Lower lobe of right lung (tissue), 2 donors: ENCODE results near the gene PAX7. TPM values are rescaled to one million over a fixed set of nuclear protein-coding genes. Genes with fewer than 3 reads are reported as not detected.
"Not testable (repeated sequence)": the region's sequence is repeated elsewhere in the genome, so short reads cannot be mapped to it uniquely, and the experiment has no call there.

Source experiments
- ATAC-seq, 2 donors: fragments of 200-7000 bp; cut with Tn5 transposase; one replicate each; pipeline ENCODE4 v1.9.1; 2020 to 2022; ENCODE audit warnings: mild to moderate bottlenecking in 2 of 2, moderate library complexity in 2 of 2
- DNase-seq: peaks from one replicate; pipeline ENCODE4 v3.0.0-alpha.2; 2020
- H3K27ac ChIP-seq: fragments of 200-600 bp; one replicate; pipeline ENCODE4 v1.8.0; 2022
- H3K27me3 ChIP-seq: fragments of 200-600 bp; one replicate; pipeline ENCODE4 v1.8.0; 2022; ENCODE audit warnings: low read depth
- H3K36me3 ChIP-seq: fragments of 200-600 bp; one replicate; pipeline ENCODE4 v1.8.0; 2022; ENCODE audit warnings: mild to moderate bottlenecking
- H3K4me1 ChIP-seq: fragments of 200-600 bp; one replicate; pipeline ENCODE4 v1.8.0; 2022
- H3K4me3 ChIP-seq: fragments of 200-600 bp; one replicate; pipeline ENCODE4 v1.8.0; 2022; ENCODE audit warnings: mild to moderate bottlenecking
- H3K9me3 ChIP-seq: fragments of 200-600 bp; one replicate; pipeline ENCODE4 v1.8.0; 2022
- intact Hi-C: fragments of 100-400 bp; cut with DNase I; formaldehyde crosslinking; loops from one replicate; pipeline ENCODE4 v1.11.0; 2022
- total RNA-seq: library from RNA; stranded (reverse); fragmentation: NEBNext Ultra II Directional; extraction: Animal tissue kit (Norgen Biotek cat#: 25700); gene quantifications from one replicate; pipeline ENCODE4 v1.2.1, GENCODE V29; 2021
- TF ChIP-seq, protein P1 (sequence below): fragments of 200-600 bp; IDR thresholded peaks from one replicate; pipeline ENCODE4 v1.8.0; 2022; ENCODE audit warnings: antibody characterized with exemption, mild to moderate bottlenecking
- donor health status: DM: no; HTN: yes; CAD: no; lungs with severe emphysema.

PAX7 gene
- total RNA-seq, 1 donor from 2014 or later, result not detected

DNA sequence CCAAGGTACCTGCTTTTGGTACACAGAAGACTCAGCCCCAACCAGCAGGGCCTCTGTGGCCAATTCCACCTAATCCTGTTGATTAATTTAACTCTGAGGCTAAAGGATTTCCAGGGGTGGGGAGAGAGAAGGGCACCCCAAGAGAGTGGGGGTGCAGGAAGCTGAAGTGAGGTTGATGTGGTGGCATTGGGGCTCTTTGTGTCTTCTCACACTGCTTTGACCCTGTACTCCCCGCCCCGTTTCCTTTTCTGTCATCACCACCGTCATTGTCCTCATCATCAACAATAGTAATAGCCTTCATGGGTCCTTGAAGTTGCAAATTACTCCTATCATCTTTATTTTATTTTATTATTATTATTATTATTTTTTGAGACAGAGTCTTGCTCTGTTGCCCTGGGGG is 55.9 kb downstream of the PAX7 start:
- ATAC-seq, result no peak
- TF ChIP-seq, protein P1, sequence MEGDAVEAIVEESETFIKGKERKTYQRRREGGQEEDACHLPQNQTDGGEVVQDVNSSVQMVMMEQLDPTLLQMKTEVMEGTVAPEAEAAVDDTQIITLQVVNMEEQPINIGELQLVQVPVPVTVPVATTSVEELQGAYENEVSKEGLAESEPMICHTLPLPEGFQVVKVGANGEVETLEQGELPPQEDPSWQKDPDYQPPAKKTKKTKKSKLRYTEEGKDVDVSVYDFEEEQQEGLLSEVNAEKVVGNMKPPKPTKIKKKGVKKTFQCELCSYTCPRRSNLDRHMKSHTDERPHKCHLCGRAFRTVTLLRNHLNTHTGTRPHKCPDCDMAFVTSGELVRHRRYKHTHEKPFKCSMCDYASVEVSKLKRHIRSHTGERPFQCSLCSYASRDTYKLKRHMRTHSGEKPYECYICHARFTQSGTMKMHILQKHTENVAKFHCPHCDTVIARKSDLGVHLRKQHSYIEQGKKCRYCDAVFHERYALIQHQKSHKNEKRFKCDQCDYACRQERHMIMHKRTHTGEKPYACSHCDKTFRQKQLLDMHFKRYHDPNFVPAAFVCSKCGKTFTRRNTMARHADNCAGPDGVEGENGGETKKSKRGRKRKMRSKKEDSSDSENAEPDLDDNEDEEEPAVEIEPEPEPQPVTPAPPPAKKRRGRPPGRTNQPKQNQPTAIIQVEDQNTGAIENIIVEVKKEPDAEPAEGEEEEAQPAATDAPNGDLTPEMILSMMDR, result no peak

DNA sequence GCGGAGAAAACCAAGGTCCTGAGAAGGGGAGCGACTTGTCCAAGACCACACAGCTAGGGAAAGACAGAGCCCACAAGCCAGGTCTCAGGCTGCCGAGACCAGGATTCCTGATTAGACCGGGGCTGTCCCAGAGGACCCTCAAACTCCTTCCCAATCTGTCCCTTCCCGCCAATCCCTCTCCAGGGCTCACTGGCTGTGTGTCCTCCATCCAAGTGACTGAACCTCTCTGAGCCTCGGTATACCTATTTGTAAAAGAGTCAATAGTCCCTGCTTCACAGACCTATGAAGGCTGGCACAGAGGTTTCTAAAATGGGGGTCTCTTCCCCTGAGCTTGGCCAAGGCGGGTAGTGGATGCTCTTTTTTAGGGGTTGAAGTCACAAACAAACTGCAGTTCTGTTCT is 56.6 kb downstream of the PAX7 start:
- Histone ChIP-seq H3K36me3 (no peaks in the 10 kb centered on the region), H3K9me3 (no peaks in the 10 kb centered on the region), H3K27me3 (peaks cover 28% of the 10 kb centered on the region), H3K27ac (no peak overlapping the region), H3K4me1 (no peaks in the 10 kb centered on the region), H3K4me3 (no peak overlapping the region)
- intact Hi-C loops, result no loop called here
- TF ChIP-seq, protein P1, result no peak
- DNase-seq (no peak), ATAC-seq (no peak)

More for the DNA sequence above, 55.9 kb downstream of the PAX7 start:
- Histone ChIP-seq H3K9me3 (no peaks in the 10 kb centered on the region), H3K27me3 (peaks cover 23% of the 10 kb centered on the region), H3K27ac (no peak overlapping the region), H3K4me1 (no peaks in the 10 kb centered on the region), H3K36me3 (no peaks in the 10 kb centered on the region), H3K4me3 (no peak overlapping the region)
- no peak for DNase-seq
- intact Hi-C loops, result no loop called here

DNA sequence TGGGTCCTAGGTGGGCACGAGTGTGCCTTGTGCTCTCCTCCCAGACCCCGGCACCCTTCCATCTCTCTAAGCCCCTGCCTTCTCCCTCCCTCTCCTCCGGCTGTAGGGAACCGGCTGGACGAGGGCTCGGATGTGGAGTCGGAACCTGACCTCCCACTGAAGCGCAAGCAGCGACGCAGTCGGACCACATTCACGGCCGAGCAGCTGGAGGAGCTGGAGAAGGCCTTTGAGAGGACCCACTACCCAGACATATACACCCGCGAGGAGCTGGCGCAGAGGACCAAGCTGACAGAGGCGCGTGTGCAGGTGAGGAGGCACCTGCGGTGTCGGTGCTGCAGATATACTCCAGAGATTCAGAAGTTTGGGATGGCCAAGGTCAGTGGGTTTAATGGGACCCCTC is 61.0 kb downstream of the PAX7 start:
- no peak for DNase-seq
- intact Hi-C loops, result no loop called here
- ATAC-seq, result no peak
- Histone ChIP-seq H3K4me3 (no peak overlapping the region), H3K36me3 (no peaks in the 10 kb centered on the region), H3K4me1 (no peaks in the 10 kb centered on the region), H3K9me3 (no peaks in the 10 kb centered on the region), H3K27me3 (peaks cover 47% of the 10 kb centered on the region), H3K27ac (no peak overlapping the region)
- TF ChIP-seq, protein P1, result no peak

DNA sequence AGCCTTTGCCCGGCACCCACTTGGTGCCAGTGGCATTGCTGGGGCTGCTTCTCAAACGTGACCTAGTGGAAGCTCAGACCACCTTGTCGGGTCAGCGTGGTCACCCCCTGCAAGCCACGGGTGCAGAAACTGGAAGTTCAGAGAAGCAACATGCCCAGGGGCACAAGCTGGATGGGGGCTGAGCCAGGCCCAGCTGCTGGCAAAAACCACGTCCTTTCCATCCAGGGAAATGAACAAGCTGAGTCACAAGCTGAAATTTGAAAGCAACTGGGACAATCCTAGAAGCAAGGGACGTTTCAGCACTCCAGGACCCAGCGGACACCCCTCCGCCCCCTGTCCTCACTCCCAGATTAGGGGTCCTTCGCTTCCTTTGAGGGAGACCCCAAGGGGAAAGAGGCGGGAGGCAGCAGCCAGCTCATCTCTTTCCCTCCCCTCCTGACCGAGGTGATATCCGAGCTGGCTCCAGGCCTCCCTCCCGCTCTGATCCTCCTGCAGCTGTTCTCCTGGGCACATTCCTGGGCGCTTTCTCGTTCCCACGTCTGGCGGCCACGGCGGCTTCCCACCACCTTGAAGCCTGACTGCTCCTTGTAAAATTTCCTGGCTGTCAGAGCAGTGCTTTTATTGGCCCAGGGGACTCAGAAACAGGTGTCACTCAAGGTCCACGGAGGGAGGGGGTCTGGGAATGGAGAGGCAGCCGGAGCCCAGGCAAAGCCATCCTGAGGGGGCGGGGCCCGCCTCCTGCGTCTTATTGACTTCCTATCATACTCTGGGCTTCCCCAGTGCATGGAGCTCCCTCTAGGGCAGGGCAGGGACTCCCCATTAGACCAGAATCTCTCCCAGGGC is 62.8 kb downstream of the PAX7 start:
- ATAC-seq (no peak), DNase-seq (no peak)
- Histone ChIP-seq H3K4me3 (no peak overlapping the region), H3K9me3 (no peaks in the 10 kb centered on the region), H3K27me3 (peaks cover 56% of the 10 kb centered on the region), H3K4me1 (no peaks in the 10 kb centered on the region), H3K27ac (no peak overlapping the region), H3K36me3 (no peaks in the 10 kb centered on the region)
- intact Hi-C loops, result no loop called here
- TF ChIP-seq, protein P1, result no peak

DNA sequence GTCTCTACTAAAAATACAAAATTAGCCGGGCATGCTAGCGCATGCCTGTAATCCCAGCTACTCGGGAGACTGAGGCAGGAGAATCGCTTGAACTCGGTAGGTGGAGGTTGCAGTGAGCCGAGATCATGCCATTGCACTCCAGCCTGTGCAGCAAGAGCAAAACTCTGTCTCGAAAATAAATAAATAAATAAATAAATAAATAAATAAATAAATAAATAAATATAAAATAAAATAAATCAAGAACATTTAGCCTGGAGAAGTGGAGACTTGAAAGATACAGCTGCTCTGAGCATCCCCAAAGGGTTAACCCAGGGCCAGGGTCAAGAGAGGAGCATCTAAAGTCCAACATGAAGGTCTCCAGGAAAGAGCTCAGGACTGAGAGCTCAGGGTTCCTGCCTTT is 63.6 kb downstream of the PAX7 start:
- H3K4me1 ChIP-seq, H3K9me3 ChIP-seq, DNase-seq, intact Hi-C loops, H3K27ac ChIP-seq, ATAC-seq, H3K36me3 ChIP-seq, H3K4me3 ChIP-seq: not testable (repeated sequence)
- H3K27me3 ChIP-seq, result peaks cover 64% of the 10 kb centered on the region

DNA sequence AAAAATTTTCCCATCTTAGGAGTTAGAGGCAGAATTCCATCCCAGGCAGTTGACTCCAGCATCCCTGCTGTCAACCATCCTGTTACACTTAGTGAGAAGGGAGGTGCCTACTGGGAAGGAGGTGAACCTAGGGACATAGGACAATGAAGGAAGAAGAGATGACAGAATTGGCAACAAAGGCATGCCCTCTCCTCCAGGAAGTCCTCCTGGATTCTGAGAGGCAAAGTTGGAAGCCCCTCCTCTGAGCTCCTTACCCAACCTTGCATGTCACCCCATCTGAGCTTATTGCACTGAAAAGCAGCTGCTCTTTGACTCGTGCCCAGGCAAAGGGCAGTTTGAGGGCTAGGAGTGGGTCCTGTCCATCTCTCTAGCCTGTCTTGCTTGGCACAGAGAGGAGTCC is 66.9 kb downstream of the PAX7 start:
- Histone ChIP-seq H3K27me3 (peaks cover 61% of the 10 kb centered on the region), H3K4me3 (no peak overlapping the region), H3K27ac (no peak overlapping the region), H3K9me3 (no peaks in the 10 kb centered on the region), H3K4me1 (no peaks in the 10 kb centered on the region), H3K36me3 (no peaks in the 10 kb centered on the region)
- DNase-seq (no peak), ATAC-seq (no peak)
- intact Hi-C loops, result no loop called here
- TF ChIP-seq, protein P1, result no peak
